ENCODE measurements around the gene CEP70.

DNA sequence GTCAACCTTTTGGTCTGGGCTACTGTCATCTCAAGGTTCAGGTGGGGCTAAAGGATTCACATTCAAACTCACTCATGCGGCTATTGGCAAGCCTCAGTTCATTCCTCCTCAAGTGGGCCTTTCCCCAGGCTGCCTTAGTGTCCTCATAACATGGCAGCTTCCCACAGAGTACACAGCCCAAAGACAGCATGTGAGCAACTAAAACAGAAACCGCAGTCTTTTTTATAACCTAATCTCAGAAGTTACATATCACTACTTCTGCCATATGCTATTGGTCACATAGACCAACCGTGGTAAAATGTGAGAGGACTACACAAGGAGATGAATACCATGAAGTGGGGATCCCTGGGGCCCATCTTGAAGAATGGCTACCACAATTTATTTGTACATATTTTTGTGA lies 4.5 kb upstream of the CEP70 start:
- TF ChIP-seq POLR2A (IDR thresholded peaks at IDR 0.05): no peak
- TF ChIP-seq, protein P1, sequence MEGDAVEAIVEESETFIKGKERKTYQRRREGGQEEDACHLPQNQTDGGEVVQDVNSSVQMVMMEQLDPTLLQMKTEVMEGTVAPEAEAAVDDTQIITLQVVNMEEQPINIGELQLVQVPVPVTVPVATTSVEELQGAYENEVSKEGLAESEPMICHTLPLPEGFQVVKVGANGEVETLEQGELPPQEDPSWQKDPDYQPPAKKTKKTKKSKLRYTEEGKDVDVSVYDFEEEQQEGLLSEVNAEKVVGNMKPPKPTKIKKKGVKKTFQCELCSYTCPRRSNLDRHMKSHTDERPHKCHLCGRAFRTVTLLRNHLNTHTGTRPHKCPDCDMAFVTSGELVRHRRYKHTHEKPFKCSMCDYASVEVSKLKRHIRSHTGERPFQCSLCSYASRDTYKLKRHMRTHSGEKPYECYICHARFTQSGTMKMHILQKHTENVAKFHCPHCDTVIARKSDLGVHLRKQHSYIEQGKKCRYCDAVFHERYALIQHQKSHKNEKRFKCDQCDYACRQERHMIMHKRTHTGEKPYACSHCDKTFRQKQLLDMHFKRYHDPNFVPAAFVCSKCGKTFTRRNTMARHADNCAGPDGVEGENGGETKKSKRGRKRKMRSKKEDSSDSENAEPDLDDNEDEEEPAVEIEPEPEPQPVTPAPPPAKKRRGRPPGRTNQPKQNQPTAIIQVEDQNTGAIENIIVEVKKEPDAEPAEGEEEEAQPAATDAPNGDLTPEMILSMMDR (IDR thresholded peaks at IDR 0.05): no peak
